HEK293 (cell line): ENCODE data around the gene IER2.

Source experiments
- KLF8 ChIP-seq: fragments of 450-650 bp; formaldehyde crosslinking; IDR thresholded peaks from 2 replicates; pipeline ENCODE4 v1.5.1; 2016; ENCODE audit warnings: missing biosample characterization, missing genetic modification characterization
- TF ChIP-seq, protein P1 (sequence below): fragments of 450-650 bp; formaldehyde crosslinking; IDR thresholded peaks from 2 replicates; pipeline ENCODE4 v1.5.1; 2016; ENCODE audit warnings: missing biosample characterization, missing genetic modification characterization

DNA sequence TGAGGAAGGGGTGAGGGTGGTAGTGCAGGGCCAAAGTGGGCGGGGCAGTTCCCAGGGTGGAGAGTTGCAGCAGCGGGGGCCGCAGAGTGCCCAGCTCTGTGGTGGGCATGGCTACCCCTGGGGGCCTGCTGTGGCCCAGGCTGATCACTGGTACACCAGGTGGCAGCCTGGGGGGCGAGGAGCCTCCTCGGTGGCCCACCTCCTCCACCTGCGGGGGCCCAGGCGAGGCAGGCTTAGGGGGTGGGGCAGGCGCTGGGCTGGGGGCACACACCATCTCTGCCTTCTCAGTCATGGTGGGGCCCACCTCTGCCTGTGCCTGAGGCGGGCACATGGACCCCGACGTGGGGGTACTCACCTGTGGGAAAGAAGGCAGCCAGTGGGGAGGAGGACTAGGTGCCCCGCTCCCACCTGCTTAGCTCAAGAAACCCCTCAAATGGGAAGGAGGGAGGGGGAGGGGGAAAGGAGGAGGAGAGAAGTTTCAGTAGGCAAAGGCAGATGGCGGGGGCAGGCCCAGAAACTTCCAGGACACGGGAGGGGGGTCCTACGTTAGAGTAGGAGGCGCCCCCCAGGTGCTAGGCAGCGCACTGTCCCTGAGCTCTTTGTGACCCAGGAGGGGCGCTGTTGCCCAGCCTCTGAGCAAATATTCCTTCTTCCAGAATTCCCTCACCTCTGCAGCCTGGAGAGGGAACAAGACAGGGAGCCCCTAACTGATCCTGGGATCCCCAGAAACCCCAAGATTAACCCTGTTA lies 49.2 kb upstream of the IER2 start:
- no peak for TF ChIP-seq KLF8 (tag by site-specific recombination)
- TF ChIP-seq, protein P1, sequence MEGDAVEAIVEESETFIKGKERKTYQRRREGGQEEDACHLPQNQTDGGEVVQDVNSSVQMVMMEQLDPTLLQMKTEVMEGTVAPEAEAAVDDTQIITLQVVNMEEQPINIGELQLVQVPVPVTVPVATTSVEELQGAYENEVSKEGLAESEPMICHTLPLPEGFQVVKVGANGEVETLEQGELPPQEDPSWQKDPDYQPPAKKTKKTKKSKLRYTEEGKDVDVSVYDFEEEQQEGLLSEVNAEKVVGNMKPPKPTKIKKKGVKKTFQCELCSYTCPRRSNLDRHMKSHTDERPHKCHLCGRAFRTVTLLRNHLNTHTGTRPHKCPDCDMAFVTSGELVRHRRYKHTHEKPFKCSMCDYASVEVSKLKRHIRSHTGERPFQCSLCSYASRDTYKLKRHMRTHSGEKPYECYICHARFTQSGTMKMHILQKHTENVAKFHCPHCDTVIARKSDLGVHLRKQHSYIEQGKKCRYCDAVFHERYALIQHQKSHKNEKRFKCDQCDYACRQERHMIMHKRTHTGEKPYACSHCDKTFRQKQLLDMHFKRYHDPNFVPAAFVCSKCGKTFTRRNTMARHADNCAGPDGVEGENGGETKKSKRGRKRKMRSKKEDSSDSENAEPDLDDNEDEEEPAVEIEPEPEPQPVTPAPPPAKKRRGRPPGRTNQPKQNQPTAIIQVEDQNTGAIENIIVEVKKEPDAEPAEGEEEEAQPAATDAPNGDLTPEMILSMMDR = no peak
